H9 (cell line): ENCODE measurements around the gene PLXNC1. TPM values are rescaled to one million over a fixed set of nuclear protein-coding genes. Genes with fewer than 3 reads are reported as not detected.

Source experiments
- DNase-seq: peaks from one replicate; pipeline ENCODE4 v3.0.0-alpha.2; 2017
- H2AFZ ChIP-seq: one replicate; pipeline ENCODE4 v1.6.1; 2013; ENCODE audit warnings: mild to moderate bottlenecking, low read length, control low read depth, moderate library complexity
- H2AK5ac ChIP-seq: 2 replicates; pipeline ENCODE4 v1.6.1; 2013; ENCODE audit warnings: low read length, control low read depth, mixed read lengths; ENCODE audit not compliant: insufficient read length
- H2BK120ac ChIP-seq: one replicate; pipeline ENCODE4 v1.6.1; 2013; ENCODE audit warnings: low read depth, mild to moderate bottlenecking, low read length, control low read depth, inconsistent platforms; ENCODE audit not compliant: poor library complexity, severe bottlenecking
- H2BK12ac ChIP-seq: 2 replicates; pipeline ENCODE4 v1.6.1; 2013; ENCODE audit warnings: low read length, control low read depth, mixed read lengths, low read depth; ENCODE audit not compliant: insufficient read length
- H2BK15ac ChIP-seq: 2 replicates; pipeline ENCODE4 v1.6.1; 2013; ENCODE audit warnings: low read depth, low read length, control low read depth
- H2BK20ac ChIP-seq: one replicate; pipeline ENCODE4 v1.6.1; 2013; ENCODE audit warnings: low read depth, mild to moderate bottlenecking, low read length, control low read depth, inconsistent platforms; ENCODE audit not compliant: poor library complexity, severe bottlenecking
- H2BK5ac ChIP-seq: 2 replicates; pipeline ENCODE4 v1.6.1; 2013; ENCODE audit warnings: low read length, control low read depth, mixed read lengths; ENCODE audit not compliant: insufficient read length
- H3K14ac ChIP-seq: 2 replicates; pipeline ENCODE4 v1.6.1; 2013; ENCODE audit warnings: low read length, control low read depth; ENCODE audit not compliant: insufficient read depth
- H3K18ac ChIP-seq: 2 replicates; pipeline ENCODE4 v1.6.1; 2013; ENCODE audit warnings: low read depth, mild to moderate bottlenecking, mixed read lengths, low read length, control low read depth; ENCODE audit not compliant: insufficient read length
- H3K23ac ChIP-seq: 2 replicates; pipeline ENCODE4 v1.6.1; 2013; ENCODE audit warnings: low read length, control low read depth, mixed read lengths, low read depth; ENCODE audit not compliant: insufficient read length
- H3K23me2 ChIP-seq: 2 replicates; pipeline ENCODE4 v1.6.1; 2013; ENCODE audit warnings: low read depth, mild to moderate bottlenecking, mixed read lengths, low read length, control low read depth; ENCODE audit not compliant: insufficient read length, poor library complexity, severe bottlenecking
- H3K27ac ChIP-seq: 2 replicates; pipeline ENCODE4 v1.5.1; 2013; ENCODE audit warnings: low read length, control low read depth, mixed read lengths, low read depth; ENCODE audit not compliant: insufficient read length
- H3K27me3 ChIP-seq: 2 replicates; pipeline ENCODE4 v1.6.1; 2013; ENCODE audit warnings: low read length, control low read depth, inconsistent platforms; ENCODE audit not compliant: insufficient read depth
- H3K4ac ChIP-seq: 2 replicates; pipeline ENCODE4 v1.6.1; 2013; ENCODE audit warnings: low read depth, mild to moderate bottlenecking, control low read depth, inconsistent platforms, low read length, moderate library complexity
- H3K4me1 ChIP-seq: 2 replicates; pipeline ENCODE4 v1.6.1; 2013; ENCODE audit warnings: low read length, control low read depth, inconsistent platforms; ENCODE audit not compliant: insufficient read depth
- H3K4me2 ChIP-seq: 2 replicates; pipeline ENCODE4 v1.6.1; 2013; ENCODE audit warnings: low read length, control low read depth, mixed read lengths; ENCODE audit not compliant: insufficient read length, insufficient read depth
- H3K56ac ChIP-seq: 2 replicates; pipeline ENCODE4 v1.6.1; 2013; ENCODE audit warnings: low read depth, mild to moderate bottlenecking, mixed read lengths, low read length, control low read depth; ENCODE audit not compliant: insufficient read length
- H3K79me1 ChIP-seq: 2 replicates; pipeline ENCODE4 v1.6.1; 2013; ENCODE audit warnings: low read depth, mild to moderate bottlenecking, moderate library complexity, low read length, control low read depth, inconsistent platforms; ENCODE audit not compliant: insufficient read depth, poor library complexity, severe bottlenecking
- H3K79me2 ChIP-seq: 2 replicates; pipeline ENCODE4 v1.6.1; 2013; ENCODE audit warnings: low read length, control low read depth, inconsistent platforms; ENCODE audit not compliant: insufficient read depth
- H3K9ac ChIP-seq: 2 replicates; pipeline ENCODE4 v1.6.1; 2013; ENCODE audit warnings: low read length, control low read depth, mixed read lengths; ENCODE audit not compliant: insufficient read length; ENCODE audit errors: extremely low read depth
- H3K9me3 ChIP-seq: one replicate; pipeline ENCODE4 v1.6.1; 2013; ENCODE audit warnings: low read depth, low read length, inconsistent platforms; ENCODE audit not compliant: control insufficient read depth
- H3T11ph ChIP-seq: one replicate; pipeline ENCODE4 v1.6.1; 2013; ENCODE audit warnings: mild to moderate bottlenecking, low read length, control low read depth, inconsistent platforms
- H4K20me1 ChIP-seq: one replicate; pipeline ENCODE4 v1.6.1; 2013; ENCODE audit not compliant: control insufficient read depth, insufficient read length, insufficient read depth
- H4K5ac ChIP-seq: 2 replicates; pipeline ENCODE4 v1.6.1; 2013; ENCODE audit warnings: low read depth, mild to moderate bottlenecking, mixed read lengths, low read length, control low read depth; ENCODE audit not compliant: insufficient read length
- H4K8ac ChIP-seq: replicated peaks from 2 replicates; pipeline ENCODE4 v1.6.1; 2013; ENCODE audit warnings: low read length, control low read depth, mixed read lengths, low read depth; ENCODE audit not compliant: insufficient read length
- H4K91ac ChIP-seq: 2 replicates; pipeline ENCODE4 v1.6.1; 2013; ENCODE audit warnings: low read depth, mild to moderate bottlenecking, moderate library complexity, mixed read lengths, low read length, control low read depth; ENCODE audit not compliant: insufficient read length
- H3K27ac Mint-ChIP-seq, 3 experiments: 2 replicates in 2 of 3; 3 replicates in 1 of 3; pipeline ENCODE4 v1.8.0; 2020 to 2021; ENCODE audit warnings: mixed read lengths in 3 of 3, mild to moderate bottlenecking in 1 of 3, moderate library complexity in 1 of 3
- H3K27me3 Mint-ChIP-seq: 2 replicates; pipeline ENCODE4 v1.8.0; 2021; ENCODE audit warnings: low read depth, mild to moderate bottlenecking, moderate library complexity, mixed read lengths
- H3K36me3 Mint-ChIP-seq, 3 experiments: 2 replicates in 2 of 3; 3 replicates in 1 of 3; pipeline ENCODE4 v1.8.0; 2020 to 2021; ENCODE audit warnings: low read depth in 3 of 3, mixed read lengths in 3 of 3; ENCODE audit not compliant: insufficient read depth in 1 of 3
- H3K4me1 Mint-ChIP-seq, 2 experiments: 2 replicates each; pipeline ENCODE4 v1.8.0; 2020; ENCODE audit warnings: mixed read lengths in 2 of 2
- H3K4me3 Mint-ChIP-seq, 2 experiments: 2 replicates in 1 of 2; 3 replicates in 1 of 2; pipeline ENCODE4 v1.8.0; 2020 to 2021; ENCODE audit warnings: mild to moderate bottlenecking in 2 of 2, mixed read lengths in 2 of 2, moderate library complexity in 1 of 2
- H3K9me3 Mint-ChIP-seq, 2 experiments: 2 replicates in 1 of 2; 3 replicates in 1 of 2; pipeline ENCODE4 v1.8.0; 2020; ENCODE audit warnings: mild to moderate bottlenecking in 2 of 2, mixed read lengths in 2 of 2, moderate library complexity in 1 of 2
- WGBS: extraction: QIAGEN DNeasy Blood & Tissue Kit; methylation state at CpG from one replicate; pipeline ENCODE4 v1.1.7; 2013; ENCODE audit warnings: missing lambda C conversion rate, low lambda C conversion rate, mixed read lengths; ENCODE audit not compliant: insufficient read length; ENCODE audit errors: extremely low coverage; 5-methylcytosine and 5-hydroxymethylcytosine counted together
- total RNA-seq: library from RNA; stranded (reverse); gene quantifications from 2 replicates; pipeline ENCODE4 v1.2.1, GENCODE V29; 2021
- TF ChIP-seq, protein P1 (sequence below): fragments of 200-600 bp; sonication (generic); conservative IDR thresholded peaks from 3 replicates; pipeline ENCODE4 v1.8.0; 2021; ENCODE audit warnings: antibody characterized with exemption, mild to moderate bottlenecking

The PLXNC1 gene
- total RNA-seq, 1 experiment from 2014 or later: 1.2 TPM

DNA sequence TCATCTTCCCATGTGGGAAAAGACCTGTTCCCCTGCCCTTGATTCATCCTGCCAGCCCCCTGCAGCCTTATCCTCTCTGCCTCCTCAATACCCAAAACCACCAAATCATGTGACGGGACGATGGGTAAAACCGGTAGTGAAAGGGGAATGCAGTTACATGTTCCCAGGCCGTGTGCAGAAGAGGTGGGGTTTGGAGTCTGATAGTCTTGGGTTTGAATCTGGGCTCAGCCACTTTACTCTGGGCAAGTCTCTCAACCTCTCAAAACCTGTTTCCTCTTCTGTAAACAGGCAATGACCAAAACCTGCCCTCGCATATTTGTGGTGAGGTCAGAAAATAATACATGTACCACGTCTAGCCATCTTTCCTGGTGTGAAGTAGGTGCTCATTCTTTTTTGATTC lies 123.0 kb downstream of the PLXNC1 start:
- no peak overlapping the region for H2BK5ac ChIP-seq
- no CpG with 5 or more reads among the region's 6 CpGs for WGBS

More for the DNA sequence above, 123.0 kb downstream of the PLXNC1 start:
- Histone ChIP-seq H2AK5ac (no peak overlapping the region), H3K27ac (no peak overlapping the region), H3K9me3 (no peaks in the 10 kb centered on the region), H3K14ac (no peak overlapping the region), H4K20me1 (no peaks in the 10 kb centered on the region), H2BK20ac (no peak overlapping the region), H3K79me2 (no peaks in the 10 kb centered on the region), H3K23me2 (no peaks in the 10 kb centered on the region), H4K5ac (no peak overlapping the region), H3K79me1 (no peaks in the 10 kb centered on the region), H3K4me2 (no peak overlapping the region), H3K4ac (no peak overlapping the region), H3K4me1 (no peaks in the 10 kb centered on the region; the same call in 1 of the 2 replicates), H2AFZ (no peak overlapping the region), H3K56ac (no peak overlapping the region), H2BK120ac (no peak overlapping the region), H3K23ac (no peak overlapping the region), H3T11ph (no peak overlapping the region), H3K27me3 (no peaks in the 10 kb centered on the region), H2BK12ac (no peak overlapping the region), H3K18ac (no peak overlapping the region), H3K9ac (no peak overlapping the region), H4K8ac (no peak overlapping the region), H2BK15ac (no peak overlapping the region), H4K91ac (no peak overlapping the region)
- H3K27ac Mint-ChIP-seq: no peak overlapping the region
- H3K36me3 Mint-ChIP-seq: no peaks in the 10 kb centered on the region; a peak in 3 of 7 replicates
- H3K4me3 Mint-ChIP-seq: no peak overlapping the region
- no peaks in the 10 kb centered on the region for H3K9me3 Mint-ChIP-seq
- H3K4me1 Mint-ChIP-seq: peaks cover 16 to 21% of the 10 kb centered on the region in 2 experiments
- DNase-seq: no peak
- TF ChIP-seq, protein P1, sequence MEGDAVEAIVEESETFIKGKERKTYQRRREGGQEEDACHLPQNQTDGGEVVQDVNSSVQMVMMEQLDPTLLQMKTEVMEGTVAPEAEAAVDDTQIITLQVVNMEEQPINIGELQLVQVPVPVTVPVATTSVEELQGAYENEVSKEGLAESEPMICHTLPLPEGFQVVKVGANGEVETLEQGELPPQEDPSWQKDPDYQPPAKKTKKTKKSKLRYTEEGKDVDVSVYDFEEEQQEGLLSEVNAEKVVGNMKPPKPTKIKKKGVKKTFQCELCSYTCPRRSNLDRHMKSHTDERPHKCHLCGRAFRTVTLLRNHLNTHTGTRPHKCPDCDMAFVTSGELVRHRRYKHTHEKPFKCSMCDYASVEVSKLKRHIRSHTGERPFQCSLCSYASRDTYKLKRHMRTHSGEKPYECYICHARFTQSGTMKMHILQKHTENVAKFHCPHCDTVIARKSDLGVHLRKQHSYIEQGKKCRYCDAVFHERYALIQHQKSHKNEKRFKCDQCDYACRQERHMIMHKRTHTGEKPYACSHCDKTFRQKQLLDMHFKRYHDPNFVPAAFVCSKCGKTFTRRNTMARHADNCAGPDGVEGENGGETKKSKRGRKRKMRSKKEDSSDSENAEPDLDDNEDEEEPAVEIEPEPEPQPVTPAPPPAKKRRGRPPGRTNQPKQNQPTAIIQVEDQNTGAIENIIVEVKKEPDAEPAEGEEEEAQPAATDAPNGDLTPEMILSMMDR: no peak
- H3K27me3 Mint-ChIP-seq: no peaks in the 10 kb centered on the region
